Osteoblast (primary cell): ENCODE data around the gene GAS5. TPM values are rescaled to one million over a fixed set of nuclear protein-coding genes. Genes with fewer than 3 reads are reported as not detected.

Experiments
- DNase-seq: peaks from one replicate; pipeline ENCODE4 v3.0.0; 2011; ENCODE audit warnings: low spot score, mixed read lengths; ENCODE audit not compliant: insufficient read length; ENCODE audit errors: missing footprints
- H2AFZ ChIP-seq: 2 replicates; pipeline ENCODE4 v1.6.0; 2011; ENCODE audit warnings: mild to moderate bottlenecking, low read length
- H3K27ac ChIP-seq: 2 replicates; pipeline ENCODE4 v1.5.1; 2011; ENCODE audit warnings: mild to moderate bottlenecking, low read depth, low read length, moderate library complexity
- H3K27me3 ChIP-seq: 2 replicates; pipeline ENCODE4 v1.6.0; 2012; ENCODE audit warnings: mild to moderate bottlenecking, control low read depth, inconsistent platforms, low read length, moderate library complexity; ENCODE audit not compliant: insufficient read depth
- H3K36me3 ChIP-seq: 2 replicates; pipeline ENCODE4 v1.5.1; 2011; ENCODE audit warnings: mild to moderate bottlenecking, low read length, control low read depth, moderate library complexity; ENCODE audit not compliant: insufficient read depth
- H3K4me1 ChIP-seq: 2 replicates; pipeline ENCODE4 v1.5.1; 2011; ENCODE audit warnings: mild to moderate bottlenecking, low read length, control low read depth, moderate library complexity; ENCODE audit not compliant: insufficient read depth
- H3K4me2 ChIP-seq: 2 replicates; pipeline ENCODE4 v1.6.0; 2011; ENCODE audit warnings: mild to moderate bottlenecking, low read length; ENCODE audit not compliant: insufficient read depth
- H3K4me3 ChIP-seq: fragments of 200-600 bp; sonication (generic); 3 replicates; pipeline ENCODE4 v1.5.1; 2012; ENCODE audit warnings: mild to moderate bottlenecking, low read length, inconsistent platforms; ENCODE audit not compliant: insufficient read depth
- H3K79me2 ChIP-seq: 2 replicates; pipeline ENCODE4 v1.6.0; 2012; ENCODE audit warnings: mild to moderate bottlenecking, low read length, control low read depth, inconsistent platforms; ENCODE audit not compliant: insufficient read depth
- H3K9me3 ChIP-seq: 2 replicates; pipeline ENCODE4 v1.5.1; 2011; ENCODE audit warnings: low read depth, low read length, control low read depth
- H4K20me1 ChIP-seq: 2 replicates; pipeline ENCODE4 v1.6.0; 2012; ENCODE audit warnings: mild to moderate bottlenecking, low read length, control low read depth; ENCODE audit not compliant: insufficient read depth
- total RNA-seq: library from RNA; depleted of rRNA; stranded (reverse); fragments of >200 nt; gene quantifications from 2 replicates; pipeline ENCODE4 v1.2.3, GENCODE V29; 2012
- TF ChIP-seq, protein P1 (sequence below): IDR thresholded peaks from 2 replicates; pipeline ENCODE4 v1.5.1; 2011; ENCODE audit warnings: mild to moderate bottlenecking, low read depth, low read length, moderate library complexity; ENCODE audit errors: extremely low read depth

Gene GAS5
- total RNA-seq, 1 donor, result 220 TPM

DNA sequence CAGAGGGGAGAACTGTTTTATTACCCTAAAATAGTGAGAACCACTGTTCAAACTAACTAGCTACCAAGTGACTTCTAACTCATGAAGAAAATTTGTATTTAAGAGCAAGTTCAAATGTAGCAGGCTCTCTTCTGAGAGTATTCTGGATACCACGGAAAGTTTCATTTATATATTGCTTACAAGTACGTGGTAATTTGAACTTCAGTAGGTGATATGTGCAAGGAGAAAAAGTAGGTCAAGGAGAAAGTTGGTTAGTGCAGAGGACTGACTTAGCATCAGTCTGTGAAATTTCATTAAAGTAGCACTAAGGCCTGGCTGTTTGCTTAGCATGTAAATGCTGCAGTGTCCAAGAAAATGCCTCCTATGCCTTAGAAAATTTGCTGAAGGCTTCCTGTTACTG lies 32.6 kb upstream of the GAS5 start:
- Histone ChIP-seq H3K79me2 (peaks cover 3% of the 10 kb centered on the region), H4K20me1 (no peaks in the 10 kb centered on the region), H3K9me3 (no peaks in the 10 kb centered on the region), H2AFZ (no peak overlapping the region), H3K27ac (no peak overlapping the region), H3K4me1 (no peaks in the 10 kb centered on the region), H3K27me3 (no peaks in the 10 kb centered on the region), H3K4me3 (no peak overlapping the region), H3K36me3 (no peaks in the 10 kb centered on the region), H3K4me2 (no peak overlapping the region)
- TF ChIP-seq, protein P1, sequence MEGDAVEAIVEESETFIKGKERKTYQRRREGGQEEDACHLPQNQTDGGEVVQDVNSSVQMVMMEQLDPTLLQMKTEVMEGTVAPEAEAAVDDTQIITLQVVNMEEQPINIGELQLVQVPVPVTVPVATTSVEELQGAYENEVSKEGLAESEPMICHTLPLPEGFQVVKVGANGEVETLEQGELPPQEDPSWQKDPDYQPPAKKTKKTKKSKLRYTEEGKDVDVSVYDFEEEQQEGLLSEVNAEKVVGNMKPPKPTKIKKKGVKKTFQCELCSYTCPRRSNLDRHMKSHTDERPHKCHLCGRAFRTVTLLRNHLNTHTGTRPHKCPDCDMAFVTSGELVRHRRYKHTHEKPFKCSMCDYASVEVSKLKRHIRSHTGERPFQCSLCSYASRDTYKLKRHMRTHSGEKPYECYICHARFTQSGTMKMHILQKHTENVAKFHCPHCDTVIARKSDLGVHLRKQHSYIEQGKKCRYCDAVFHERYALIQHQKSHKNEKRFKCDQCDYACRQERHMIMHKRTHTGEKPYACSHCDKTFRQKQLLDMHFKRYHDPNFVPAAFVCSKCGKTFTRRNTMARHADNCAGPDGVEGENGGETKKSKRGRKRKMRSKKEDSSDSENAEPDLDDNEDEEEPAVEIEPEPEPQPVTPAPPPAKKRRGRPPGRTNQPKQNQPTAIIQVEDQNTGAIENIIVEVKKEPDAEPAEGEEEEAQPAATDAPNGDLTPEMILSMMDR, result no peak
- DNase-seq, result no peak

DNA sequence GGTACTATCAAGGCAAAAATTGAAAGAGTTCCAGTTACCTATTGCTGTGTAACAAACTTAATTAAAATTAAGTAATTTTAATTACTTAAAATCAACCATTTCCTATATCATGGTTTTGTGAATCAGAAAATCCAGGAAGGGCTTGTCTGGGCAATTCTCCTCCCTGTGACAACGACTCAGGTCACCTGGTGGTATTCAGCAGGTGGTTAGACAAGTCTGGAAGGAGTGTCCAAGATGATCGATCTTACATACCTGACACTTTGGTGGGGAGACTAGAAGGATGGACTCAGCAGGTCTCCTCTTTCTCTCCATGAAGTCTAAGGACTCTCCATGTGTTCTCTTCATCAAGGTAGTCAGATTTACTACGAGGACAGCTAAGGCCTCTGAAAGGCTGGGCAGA lies 26.4 kb upstream of the GAS5 start:
- Histone ChIP-seq H3K36me3 (no peaks in the 10 kb centered on the region), H3K4me3 (no peak overlapping the region), H3K27ac (no peak overlapping the region), H3K79me2 (peaks cover 3% of the 10 kb centered on the region), H4K20me1 (no peaks in the 10 kb centered on the region), H3K27me3 (no peaks in the 10 kb centered on the region), H2AFZ (no peak overlapping the region), H3K9me3 (no peaks in the 10 kb centered on the region), H3K4me1 (no peaks in the 10 kb centered on the region), H3K4me2 (no peak overlapping the region)
- DNase-seq, result no peak
- TF ChIP-seq, protein P1, result no peak

DNA sequence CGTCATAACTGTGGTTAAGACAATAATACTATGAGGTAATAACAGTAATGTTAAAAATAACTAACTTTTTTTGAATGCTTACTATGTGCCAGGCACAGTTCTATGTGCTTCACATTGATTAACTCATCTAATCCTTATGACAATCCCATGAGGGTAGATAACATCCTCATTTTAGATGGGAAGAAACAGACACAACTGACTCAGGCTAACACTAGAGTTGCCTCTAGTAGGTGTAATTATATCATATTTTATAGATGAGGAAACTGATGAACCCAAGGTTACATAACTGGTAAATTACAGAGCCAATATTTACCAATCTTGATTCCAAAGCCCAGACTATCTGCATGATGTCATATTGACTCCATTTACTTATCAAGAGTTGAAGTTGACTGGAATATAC lies 25.8 kb upstream of the GAS5 start:
- Histone ChIP-seq H3K4me3 (no peak overlapping the region), H3K79me2 (peaks cover 3% of the 10 kb centered on the region), H4K20me1 (no peaks in the 10 kb centered on the region), H3K36me3 (no peaks in the 10 kb centered on the region), H3K4me1 (no peaks in the 10 kb centered on the region), H3K27ac (no peak overlapping the region), H3K9me3 (no peaks in the 10 kb centered on the region), H2AFZ (no peak overlapping the region), H3K4me2 (no peak overlapping the region), H3K27me3 (no peaks in the 10 kb centered on the region)
- DNase-seq, result no peak
- TF ChIP-seq, protein P1, result no peak

DNA sequence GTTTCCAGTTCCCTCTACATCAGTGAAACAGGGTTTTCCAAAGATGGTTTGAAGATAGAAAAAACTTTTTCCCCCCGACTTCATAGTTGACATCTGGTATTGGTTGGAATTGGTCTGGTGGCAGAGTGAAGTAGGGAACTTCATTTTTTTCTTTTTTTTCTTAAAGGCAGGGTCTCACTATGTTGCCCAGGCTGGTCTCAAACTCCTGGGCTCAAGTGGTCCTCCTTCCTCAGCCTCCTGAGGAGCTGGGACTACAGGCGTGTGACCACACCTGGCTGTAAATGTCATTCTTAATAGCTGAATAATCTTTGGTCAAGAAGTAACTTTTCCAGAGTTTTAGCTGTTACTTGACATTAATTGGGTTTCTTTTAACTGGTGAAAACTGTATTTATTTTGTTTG lies 22.1 kb upstream of the GAS5 start:
- no peaks in the 10 kb centered on the region for H3K27me3 ChIP-seq
- H4K20me1 ChIP-seq, result peaks cover 2% of the 10 kb centered on the region
- H2AFZ ChIP-seq, result no peak overlapping the region
- no peak overlapping the region for H3K4me3 ChIP-seq
- H3K4me2 ChIP-seq, result no peak overlapping the region
- no peaks in the 10 kb centered on the region for H3K79me2 ChIP-seq
- no peak for DNase-seq
- H3K27ac ChIP-seq, result no peak overlapping the region
- H3K36me3 ChIP-seq, result peaks cover 18% of the 10 kb centered on the region
- no peaks in the 10 kb centered on the region for H3K4me1 ChIP-seq
- H3K9me3 ChIP-seq, result no peaks in the 10 kb centered on the region
- TF ChIP-seq, protein P1, result no peak
